ENCODE results near the gene PPP2R2C. TPM values are rescaled to one million over a fixed set of nuclear protein-coding genes. Genes with fewer than 3 reads are reported as not detected.

The PPP2R2C gene
- total RNA-seq, 2 donors from 2014 or later: 8.0 to 10.4 TPM

DNA sequence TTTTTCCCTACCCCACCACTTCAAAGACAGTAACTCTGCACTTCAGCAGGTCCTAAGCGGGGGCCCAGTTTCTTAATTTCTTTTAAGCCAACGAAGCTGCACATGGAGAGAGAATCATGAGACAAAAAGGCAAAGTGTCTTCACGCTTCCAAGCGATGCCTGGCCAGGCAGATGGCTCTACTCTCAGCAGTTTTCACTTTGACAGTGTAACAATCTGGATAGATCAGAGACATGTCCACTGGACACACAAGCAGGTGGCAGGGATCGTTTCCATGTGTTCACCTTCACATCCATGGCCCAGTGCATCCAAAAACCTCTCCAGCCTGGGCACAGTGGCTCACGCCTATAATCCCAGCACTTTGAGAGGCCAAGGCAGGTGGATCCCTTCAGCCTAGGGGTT is 27.8 kb downstream of the PPP2R2C start:
- no peak overlapping the region for H3K4me3 ChIP-seq
- H3K4me1 ChIP-seq (replicated peaks): peaks cover 3% of the 10 kb centered on the region
- H3K27me3 ChIP-seq (replicated peaks; ENCODE audit: insufficient read depth): no peaks in the 10 kb centered on the region
- TF ChIP-seq, protein P1, sequence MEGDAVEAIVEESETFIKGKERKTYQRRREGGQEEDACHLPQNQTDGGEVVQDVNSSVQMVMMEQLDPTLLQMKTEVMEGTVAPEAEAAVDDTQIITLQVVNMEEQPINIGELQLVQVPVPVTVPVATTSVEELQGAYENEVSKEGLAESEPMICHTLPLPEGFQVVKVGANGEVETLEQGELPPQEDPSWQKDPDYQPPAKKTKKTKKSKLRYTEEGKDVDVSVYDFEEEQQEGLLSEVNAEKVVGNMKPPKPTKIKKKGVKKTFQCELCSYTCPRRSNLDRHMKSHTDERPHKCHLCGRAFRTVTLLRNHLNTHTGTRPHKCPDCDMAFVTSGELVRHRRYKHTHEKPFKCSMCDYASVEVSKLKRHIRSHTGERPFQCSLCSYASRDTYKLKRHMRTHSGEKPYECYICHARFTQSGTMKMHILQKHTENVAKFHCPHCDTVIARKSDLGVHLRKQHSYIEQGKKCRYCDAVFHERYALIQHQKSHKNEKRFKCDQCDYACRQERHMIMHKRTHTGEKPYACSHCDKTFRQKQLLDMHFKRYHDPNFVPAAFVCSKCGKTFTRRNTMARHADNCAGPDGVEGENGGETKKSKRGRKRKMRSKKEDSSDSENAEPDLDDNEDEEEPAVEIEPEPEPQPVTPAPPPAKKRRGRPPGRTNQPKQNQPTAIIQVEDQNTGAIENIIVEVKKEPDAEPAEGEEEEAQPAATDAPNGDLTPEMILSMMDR (IDR thresholded peaks at IDR 0.05): no peak
- TF ChIP-seq POLR2AphosphoS5 (IDR thresholded peaks at IDR 0.05) (no peak), POLR2A (IDR thresholded peaks at IDR 0.05) (no peak)
- DNase-seq (ENCODE audit: low spot score): no peak
- no peaks in the 10 kb centered on the region for H3K36me3 ChIP-seq
- intact Hi-C loops (cut with DNase I): no loop called here
- WGBS: 80% methylated on average over 6 of the region's 6 CpGs
- H3K27ac ChIP-seq: no peak overlapping the region
- no peaks in the 10 kb centered on the region for H3K9me3 ChIP-seq

- DNase-seq (ENCODE audit: low spot score): no peak
- Histone ChIP-seq H3K4me1 (replicated peaks) (peaks cover 3% of the 10 kb centered on the region), H3K36me3 (no peaks in the 10 kb centered on the region), H3K27ac (no peak overlapping the region), H3K4me3 (no peak overlapping the region), H3K27me3 (replicated peaks; ENCODE audit: insufficient read depth) (no peaks in the 10 kb centered on the region), H3K9me3 (no peaks in the 10 kb centered on the region)
- WGBS: 91% methylated on average over 21 of the region's 21 CpGs
- intact Hi-C loops (cut with DNase I): no loop called here
- TF ChIP-seq, protein P1 (IDR thresholded peaks at IDR 0.05): no peak
- TF ChIP-seq POLR2A (IDR thresholded peaks at IDR 0.05) (no peak), POLR2AphosphoS5 (IDR thresholded peaks at IDR 0.05) (no peak)
Measured at GRCh38 chr4:6443035-6444023, 29.1 kb downstream of the PPP2R2C start.

- H3K36me3 ChIP-seq: no peaks in the 10 kb centered on the region
- H3K27me3 ChIP-seq (replicated peaks; ENCODE audit: insufficient read depth): no peaks in the 10 kb centered on the region
- H3K4me1 ChIP-seq (replicated peaks): peaks cover 3% of the 10 kb centered on the region
- no peak for TF ChIP-seq POLR2AphosphoS5 (IDR thresholded peaks at IDR 0.05)
- TF ChIP-seq, protein P1 (IDR thresholded peaks at IDR 0.05): no peak
- TF ChIP-seq POLR2A (IDR thresholded peaks at IDR 0.05): no peak
- WGBS: 95% methylated on average over 8 of the region's 8 CpGs
- H3K4me3 ChIP-seq: no peak overlapping the region
- DNase-seq (ENCODE audit: low spot score): no peak
- intact Hi-C loops (cut with DNase I): no loop called here
- H3K27ac ChIP-seq: no peak overlapping the region
- no peaks in the 10 kb centered on the region for H3K9me3 ChIP-seq
Measured at GRCh38 chr4:6442555-6442954, 29.9 kb downstream of the PPP2R2C start.

- intact Hi-C loops (cut with DNase I): no loop called here
- no peak overlapping the region for H3K4me3 ChIP-seq
- no peaks in the 10 kb centered on the region for H3K4me1 ChIP-seq (replicated peaks)
- no peaks in the 10 kb centered on the region for H3K27me3 ChIP-seq (replicated peaks; ENCODE audit: insufficient read depth)
- 88% methylated on average over 7 of the region's 7 CpGs for WGBS
- H3K9me3 ChIP-seq: no peaks in the 10 kb centered on the region
- no peak overlapping the region for H3K27ac ChIP-seq
- DNase-seq (ENCODE audit: low spot score): no peak
- H3K36me3 ChIP-seq: no peaks in the 10 kb centered on the region
- TF ChIP-seq POLR2A (IDR thresholded peaks at IDR 0.05): no peak
- TF ChIP-seq, protein P1 (IDR thresholded peaks at IDR 0.05): no peak
- no peak for TF ChIP-seq POLR2AphosphoS5 (IDR thresholded peaks at IDR 0.05)
Measured at GRCh38 chr4:6441758-6442157, 30.7 kb downstream of the PPP2R2C start.

GRCh38 chr4:6441202-6441582 is 31.2 kb downstream of the PPP2R2C start:
- H3K27me3 ChIP-seq (replicated peaks; ENCODE audit: insufficient read depth): no peaks in the 10 kb centered on the region
- TF ChIP-seq POLR2AphosphoS5 (IDR thresholded peaks at IDR 0.05): no peak
- TF ChIP-seq, protein P1 (IDR thresholded peaks at IDR 0.05): no peak
- no peak for TF ChIP-seq POLR2A (IDR thresholded peaks at IDR 0.05)
- 82% methylated on average over 6 of the region's 6 CpGs for WGBS
- no peaks in the 10 kb centered on the region for H3K36me3 ChIP-seq
- no peak for DNase-seq (ENCODE audit: low spot score)
- no peak overlapping the region for H3K4me3 ChIP-seq
- no peaks in the 10 kb centered on the region for H3K9me3 ChIP-seq
- no peaks in the 10 kb centered on the region for H3K4me1 ChIP-seq (replicated peaks)
- no peak overlapping the region for H3K27ac ChIP-seq
- intact Hi-C loops (cut with DNase I): no loop called here

All from prostate gland (tissue), 2 donors.